HepG2 (cell line): ENCODE data around the gene DDI2. TPM values are rescaled to one million over a fixed set of nuclear protein-coding genes. Genes with fewer than 3 reads are reported as not detected.

Experiments used
- CCAR2 ChIP-seq: fragments of 200-400 bp; formaldehyde crosslinking; optimal IDR thresholded peaks from 2 replicates; pipeline ENCODE3; 2018; ENCODE audit warnings: low read depth, mild to moderate bottlenecking, low read length, moderate library complexity
- GPN1 ChIP-seq: sonication (generic); formaldehyde crosslinking; IDR thresholded peaks from 2 replicates; pipeline ENCODE4 v1.5.1; 2020; ENCODE audit warnings: missing genetic modification reagents, borderline replicate concordance
- HOXA7 ChIP-seq: sonication (generic); formaldehyde crosslinking; IDR thresholded peaks from 2 replicates; pipeline ENCODE4 v1.8.1; 2022; ENCODE audit warnings: mild to moderate bottlenecking, missing genetic modification reagents, moderate library complexity
- KDM2A ChIP-seq: sonication (generic); formaldehyde crosslinking; IDR thresholded peaks from 2 replicates; pipeline ENCODE4 v1.4.0; 2020; ENCODE audit warnings: low read depth, missing genetic modification reagents, borderline replicate concordance
- MYC ChIP-seq: sonication (generic); formaldehyde crosslinking; IDR thresholded peaks from 2 replicates; pipeline ENCODE4 v1.9.0; 2021; ENCODE audit warnings: missing genetic modification reagents, borderline replicate concordance
- NCOA1 ChIP-seq: sonication (generic); formaldehyde crosslinking; IDR thresholded peaks from 2 replicates; pipeline ENCODE4 v1.9.0; 2021; ENCODE audit warnings: missing genetic modification reagents
- NFE2L2 ChIP-seq: fragments of 150-350 bp; IDR thresholded peaks from 2 replicates; pipeline ENCODE4 v1.6.1; 2014; ENCODE audit warnings: low read length
- RXRB ChIP-seq: IDR thresholded peaks from 2 replicates; pipeline ENCODE4 v1.6.1; 2016; ENCODE audit warnings: borderline replicate concordance, missing genetic modification reagents, missing compliant biosample characterization
- SRSF9 ChIP-seq: fragments of 200-400 bp; formaldehyde crosslinking; IDR thresholded peaks from 2 replicates; pipeline ENCODE4 v1.6.1; 2018; ENCODE audit warnings: borderline replicate concordance, mild to moderate bottlenecking, low read depth, low read length; ENCODE audit not compliant: insufficient read depth, poor library complexity, severe bottlenecking
- SRY ChIP-seq: sonication (generic); formaldehyde crosslinking; IDR thresholded peaks from 2 replicates; pipeline ENCODE4 v1.8.0; 2022; ENCODE audit warnings: mild to moderate bottlenecking, missing genetic modification reagents
- ZMYM3 ChIP-seq: sonication (generic); formaldehyde crosslinking; IDR thresholded peaks from 2 replicates; pipeline ENCODE4 v1.5.1; 2020; ENCODE audit warnings: mild to moderate bottlenecking, missing genetic modification reagents
- polyA plus RNA-seq, 8 experiments: library from polyadenylated mRNA; depleted of rRNA in 3 of 8; stranded (reverse) in 7 of 8; unstranded in 1 of 8; fragments of >200 nt; fragmentation: Illumina TruSeq in 4 of 8; extraction: Trizol in 4 of 8; gene quantifications; 2 replicates each; pipeline versions ENCODE4 v1.2.1 to v1.2.3, GENCODE V29; 2011 to 2016; ENCODE audit warnings: low read depth in 4 of 8, missing spikeins in 1 of 8, mixed read lengths in 1 of 8; ENCODE audit not compliant: insufficient read depth in 1 of 8
- total RNA-seq, 5 experiments: library from RNA; depleted of rRNA; stranded (reverse); fragments of >200 nt; fragmentation: Illumina TruSeq; extraction: Trizol; gene quantifications; 2 replicates each; pipeline ENCODE4 v1.2.3, GENCODE V29; 2016; ENCODE audit warnings: low read depth in 1 of 5
- TF ChIP-seq, protein P1 (sequence below), 2 experiments: sonication (generic) in 1 of 2; formaldehyde crosslinking in 1 of 2; IDR thresholded peaks; 2 replicates each; pipeline versions ENCODE4 v1.6.1 to v1.9.0; 2014 to 2022; ENCODE audit warnings: antibody characterized with exemption in 1 of 2, borderline replicate concordance in 1 of 2, inconsistent platforms in 1 of 2, low read depth in 1 of 2, missing genetic modification reagents in 1 of 2
- TF ChIP-seq, protein P2 (sequence below): sonication (generic); formaldehyde crosslinking; IDR thresholded peaks from 2 replicates; pipeline ENCODE4 v1.4.0; 2020; ENCODE audit warnings: missing genetic modification reagents
- TF ChIP-seq, protein P3 (sequence below): sonication (generic); formaldehyde crosslinking; IDR thresholded peaks from 2 replicates; pipeline ENCODE4 v1.4.0; 2020; ENCODE audit warnings: missing genetic modification reagents, borderline replicate concordance

The DDI2 gene
- total and polyA plus RNA-seq, 2 of the 13 experiments (the other 11 are each of a cell fraction or from before 2014, with no cell fraction given): 8.5 to 25.7 TPM

DNA sequence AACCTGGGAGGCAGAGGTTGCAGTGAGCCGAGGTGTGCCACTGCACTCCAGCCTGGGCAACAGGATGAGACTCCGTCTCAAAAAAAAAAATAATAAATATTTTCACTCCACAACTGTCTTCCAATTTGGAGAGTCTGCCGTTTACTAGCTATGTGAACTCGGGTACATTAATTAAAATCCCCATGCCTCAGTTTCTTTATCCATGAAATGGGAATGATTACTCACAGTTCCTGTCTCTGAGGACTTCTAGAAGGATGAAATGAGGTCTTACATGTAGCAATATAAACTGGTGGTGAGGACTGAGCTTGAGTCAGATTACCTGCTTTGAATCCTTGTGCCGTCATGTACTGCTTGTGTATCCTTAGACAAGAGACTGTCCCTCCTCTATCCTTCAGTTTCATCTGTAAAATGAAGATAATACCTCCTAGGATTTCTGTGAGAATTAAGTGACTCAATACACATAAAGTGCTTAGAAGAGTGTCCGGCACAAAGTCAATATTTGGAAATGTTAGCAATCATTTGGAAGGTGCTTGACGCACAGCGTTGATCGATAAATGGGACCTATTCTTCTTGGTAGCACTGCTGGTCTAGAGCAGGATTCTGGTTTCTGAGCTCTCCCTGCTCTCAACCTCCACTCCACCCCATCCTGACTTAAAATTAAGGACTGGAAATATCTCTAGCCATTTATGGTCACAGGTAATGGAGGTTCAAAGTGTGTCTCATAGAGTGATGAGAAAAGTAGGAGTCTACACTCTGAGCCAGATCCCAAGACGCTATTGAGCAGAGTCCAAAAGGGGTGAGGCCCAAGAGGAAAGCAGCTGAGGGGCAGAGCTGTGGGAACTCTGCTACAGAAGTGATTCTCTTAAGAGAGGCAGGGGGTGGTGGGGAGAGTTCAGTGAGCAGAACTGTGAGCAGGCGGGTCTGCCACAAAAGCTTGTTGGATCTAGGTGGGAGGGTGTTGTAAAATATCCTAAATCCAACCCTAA, 11.6 kb upstream of the DDI2 start (continued):
- TF ChIP-seq, protein P1, sequence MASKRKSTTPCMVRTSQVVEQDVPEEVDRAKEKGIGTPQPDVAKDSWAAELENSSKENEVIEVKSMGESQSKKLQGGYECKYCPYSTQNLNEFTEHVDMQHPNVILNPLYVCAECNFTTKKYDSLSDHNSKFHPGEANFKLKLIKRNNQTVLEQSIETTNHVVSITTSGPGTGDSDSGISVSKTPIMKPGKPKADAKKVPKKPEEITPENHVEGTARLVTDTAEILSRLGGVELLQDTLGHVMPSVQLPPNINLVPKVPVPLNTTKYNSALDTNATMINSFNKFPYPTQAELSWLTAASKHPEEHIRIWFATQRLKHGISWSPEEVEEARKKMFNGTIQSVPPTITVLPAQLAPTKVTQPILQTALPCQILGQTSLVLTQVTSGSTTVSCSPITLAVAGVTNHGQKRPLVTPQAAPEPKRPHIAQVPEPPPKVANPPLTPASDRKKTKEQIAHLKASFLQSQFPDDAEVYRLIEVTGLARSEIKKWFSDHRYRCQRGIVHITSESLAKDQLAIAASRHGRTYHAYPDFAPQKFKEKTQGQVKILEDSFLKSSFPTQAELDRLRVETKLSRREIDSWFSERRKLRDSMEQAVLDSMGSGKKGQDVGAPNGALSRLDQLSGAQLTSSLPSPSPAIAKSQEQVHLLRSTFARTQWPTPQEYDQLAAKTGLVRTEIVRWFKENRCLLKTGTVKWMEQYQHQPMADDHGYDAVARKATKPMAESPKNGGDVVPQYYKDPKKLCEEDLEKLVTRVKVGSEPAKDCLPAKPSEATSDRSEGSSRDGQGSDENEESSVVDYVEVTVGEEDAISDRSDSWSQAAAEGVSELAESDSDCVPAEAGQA (IDR thresholded peaks at IDR 0.05; ENCODE audit: low read depth): no peak
- TF ChIP-seq, protein P1 (CRISPR knock-in tag; IDR thresholded peaks at IDR 0.05; ENCODE audit: borderline replicate concordance): no peak
- TF ChIP-seq HOXA7 (CRISPR knock-in tag) (no peak), NFE2L2 (no peak), ZMYM3 (peak; percentile 41; the same call in 1 of the 2 replicates), CCAR2 (no peak), GPN1 (no peak), SRY (CRISPR knock-in tag) (no peak), KDM2A (CRISPR knock-in tag) (no peak), SRSF9 (no peak), NCOA1 (no peak), MYC (CRISPR knock-in tag) (no peak), RXRB (CRISPR knock-in tag) (peak; percentile 53)
- TF ChIP-seq, protein P2, sequence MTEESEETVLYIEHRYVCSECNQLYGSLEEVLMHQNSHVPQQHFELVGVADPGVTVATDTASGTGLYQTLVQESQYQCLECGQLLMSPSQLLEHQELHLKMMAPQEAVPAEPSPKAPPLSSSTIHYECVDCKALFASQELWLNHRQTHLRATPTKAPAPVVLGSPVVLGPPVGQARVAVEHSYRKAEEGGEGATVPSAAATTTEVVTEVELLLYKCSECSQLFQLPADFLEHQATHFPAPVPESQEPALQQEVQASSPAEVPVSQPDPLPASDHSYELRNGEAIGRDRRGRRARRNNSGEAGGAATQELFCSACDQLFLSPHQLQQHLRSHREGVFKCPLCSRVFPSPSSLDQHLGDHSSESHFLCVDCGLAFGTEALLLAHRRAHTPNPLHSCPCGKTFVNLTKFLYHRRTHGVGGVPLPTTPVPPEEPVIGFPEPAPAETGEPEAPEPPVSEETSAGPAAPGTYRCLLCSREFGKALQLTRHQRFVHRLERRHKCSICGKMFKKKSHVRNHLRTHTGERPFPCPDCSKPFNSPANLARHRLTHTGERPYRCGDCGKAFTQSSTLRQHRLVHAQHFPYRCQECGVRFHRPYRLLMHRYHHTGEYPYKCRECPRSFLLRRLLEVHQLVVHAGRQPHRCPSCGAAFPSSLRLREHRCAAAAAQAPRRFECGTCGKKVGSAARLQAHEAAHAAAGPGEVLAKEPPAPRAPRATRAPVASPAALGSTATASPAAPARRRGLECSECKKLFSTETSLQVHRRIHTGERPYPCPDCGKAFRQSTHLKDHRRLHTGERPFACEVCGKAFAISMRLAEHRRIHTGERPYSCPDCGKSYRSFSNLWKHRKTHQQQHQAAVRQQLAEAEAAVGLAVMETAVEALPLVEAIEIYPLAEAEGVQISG (CRISPR knock-in tag): peak; percentile 30; the same call in 1 of the 2 replicates
- TF ChIP-seq, protein P3, sequence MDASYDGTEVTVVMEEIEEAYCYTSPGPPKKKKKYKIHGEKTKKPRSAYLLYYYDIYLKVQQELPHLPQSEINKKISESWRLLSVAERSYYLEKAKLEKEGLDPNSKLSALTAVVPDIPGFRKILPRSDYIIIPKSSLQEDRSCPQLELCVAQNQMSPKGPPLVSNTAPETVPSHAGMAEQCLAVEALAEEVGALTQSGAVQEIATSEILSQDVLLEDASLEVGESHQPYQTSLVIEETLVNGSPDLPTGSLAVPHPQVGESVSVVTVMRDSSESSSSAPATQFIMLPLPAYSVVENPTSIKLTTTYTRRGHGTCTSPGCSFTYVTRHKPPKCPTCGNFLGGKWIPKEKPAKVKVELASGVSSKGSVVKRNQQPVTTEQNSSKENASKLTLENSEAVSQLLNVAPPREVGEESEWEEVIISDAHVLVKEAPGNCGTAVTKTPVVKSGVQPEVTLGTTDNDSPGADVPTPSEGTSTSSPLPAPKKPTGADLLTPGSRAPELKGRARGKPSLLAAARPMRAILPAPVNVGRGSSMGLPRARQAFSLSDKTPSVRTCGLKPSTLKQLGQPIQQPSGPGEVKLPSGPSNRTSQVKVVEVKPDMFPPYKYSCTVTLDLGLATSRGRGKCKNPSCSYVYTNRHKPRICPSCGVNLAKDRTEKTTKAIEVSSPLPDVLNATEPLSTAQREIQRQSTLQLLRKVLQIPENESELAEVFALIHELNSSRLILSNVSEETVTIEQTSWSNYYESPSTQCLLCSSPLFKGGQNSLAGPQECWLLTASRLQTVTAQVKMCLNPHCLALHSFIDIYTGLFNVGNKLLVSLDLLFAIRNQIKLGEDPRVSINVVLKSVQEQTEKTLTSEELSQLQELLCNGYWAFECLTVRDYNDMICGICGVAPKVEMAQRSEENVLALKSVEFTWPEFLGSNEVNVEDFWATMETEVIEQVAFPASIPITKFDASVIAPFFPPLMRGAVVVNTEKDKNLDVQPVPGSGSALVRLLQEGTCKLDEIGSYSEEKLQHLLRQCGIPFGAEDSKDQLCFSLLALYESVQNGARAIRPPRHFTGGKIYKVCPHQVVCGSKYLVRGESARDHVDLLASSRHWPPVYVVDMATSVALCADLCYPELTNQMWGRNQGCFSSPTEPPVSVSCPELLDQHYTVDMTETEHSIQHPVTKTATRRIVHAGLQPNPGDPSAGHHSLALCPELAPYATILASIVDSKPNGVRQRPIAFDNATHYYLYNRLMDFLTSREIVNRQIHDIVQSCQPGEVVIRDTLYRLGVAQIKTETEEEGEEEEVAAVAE (CRISPR knock-in tag): no peak
